Measurements from ENCODE around the gene FNBP1. TPM values are rescaled to one million over a fixed set of nuclear protein-coding genes. Genes with fewer than 3 reads are reported as not detected.
"Not testable (repeated sequence)": the region's sequence is repeated elsewhere in the genome, so short reads cannot be mapped to it uniquely, and the experiment has no call there.

The FNBP1 gene
- total RNA-seq, 1 donor from 2014 or later = 12.1 TPM

GRCh38 chr9:129996161-129996830, 46.7 kb downstream of the FNBP1 start:
- no peak for TF ChIP-seq CTCF (IDR thresholded peaks at IDR 0.05; ENCODE audit: insufficient read depth, low read length, poor library complexity, severe bottlenecking)
- Histone ChIP-seq H3K27me3 (ENCODE audit: control insufficient read depth, insufficient read depth, low read length) (no peaks in the 10 kb centered on the region), H3K36me3 (ENCODE audit: control insufficient read depth, insufficient read depth, low read length) (no peaks in the 10 kb centered on the region), H3K4me3 (ENCODE audit: low read depth, low read length) (no peak overlapping the region)
- DNase-seq (ENCODE audit: low read depth) = no peak

GRCh38 chr9:129995409-129996160, 47.4 kb downstream of the FNBP1 start:
- no peak for DNase-seq (ENCODE audit: low read depth)
- no peak for TF ChIP-seq CTCF (IDR thresholded peaks at IDR 0.05; ENCODE audit: insufficient read depth, low read length, poor library complexity, severe bottlenecking)
- H3K27me3 ChIP-seq (ENCODE audit: control insufficient read depth, insufficient read depth, low read length) = no peaks in the 10 kb centered on the region
- H3K4me3 ChIP-seq (ENCODE audit: low read depth, low read length) = no peak overlapping the region
- no peaks in the 10 kb centered on the region for H3K36me3 ChIP-seq (ENCODE audit: control insufficient read depth, insufficient read depth, low read length)

- no peak for TF ChIP-seq CTCF (IDR thresholded peaks at IDR 0.05; ENCODE audit: insufficient read depth, low read length, poor library complexity, severe bottlenecking)
- Histone ChIP-seq H3K27me3 (ENCODE audit: control insufficient read depth, insufficient read depth, low read length) (no peaks in the 10 kb centered on the region), H3K36me3 (ENCODE audit: control insufficient read depth, insufficient read depth, low read length) (no peaks in the 10 kb centered on the region), H3K4me3 (ENCODE audit: low read depth, low read length) (no peak overlapping the region)
- no peak for DNase-seq (ENCODE audit: low read depth)
These were observed 48.1 kb downstream of the FNBP1 start for GRCh38 chr9:129994882-129995281.

- not testable (repeated sequence) for H3K36me3 ChIP-seq (ENCODE audit: control insufficient read depth, insufficient read depth, low read length); H3K27me3 ChIP-seq (ENCODE audit: control insufficient read depth, insufficient read depth, low read length); H3K4me3 ChIP-seq (ENCODE audit: low read depth, low read length); DNase-seq (ENCODE audit: low read depth)
These were observed 51.9 kb downstream of the FNBP1 start for GRCh38 chr9:129991139-129991538.

DNA sequence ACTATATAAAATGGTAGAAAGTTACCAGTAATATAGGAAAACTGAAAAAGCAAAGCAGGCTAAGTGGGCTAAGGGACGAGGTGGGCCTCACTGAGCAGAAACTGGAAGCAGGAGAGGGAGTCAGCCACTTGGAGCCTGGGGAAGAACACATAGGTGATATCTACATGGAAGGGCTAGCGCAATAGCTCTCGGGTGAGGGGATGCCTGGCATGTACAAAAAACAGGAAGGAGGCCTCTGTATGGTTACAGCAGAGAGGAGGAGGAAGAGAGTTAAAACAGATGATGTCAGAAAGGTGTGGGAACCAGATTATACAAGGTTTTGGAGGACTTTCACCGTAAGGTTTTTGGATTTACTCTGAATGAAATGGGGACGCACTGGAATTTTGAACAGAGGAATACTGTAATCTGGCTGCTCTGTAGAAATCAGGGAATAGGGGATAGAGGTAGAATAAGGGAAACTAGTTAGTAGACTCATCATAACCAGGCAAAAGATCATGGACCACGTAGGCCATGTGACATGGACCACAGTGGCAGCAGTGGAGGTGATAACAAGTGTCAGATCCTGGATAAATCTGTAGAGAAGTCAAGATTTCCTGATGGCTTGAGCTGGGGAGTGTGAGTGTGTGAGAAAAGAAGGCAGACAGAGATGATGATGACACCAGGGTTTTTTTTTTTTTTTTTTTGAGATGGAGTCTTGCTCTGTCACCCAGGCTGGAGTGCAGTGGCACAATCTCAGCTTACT, 52.5 kb downstream of the FNBP1 start:
- DNase-seq (ENCODE audit: low read depth) = no peak
- H3K36me3 ChIP-seq (ENCODE audit: control insufficient read depth, insufficient read depth, low read length) = no peaks in the 10 kb centered on the region
- no peaks in the 10 kb centered on the region for H3K27me3 ChIP-seq (ENCODE audit: control insufficient read depth, insufficient read depth, low read length)
- no peak overlapping the region for H3K4me3 ChIP-seq (ENCODE audit: low read depth, low read length)
- TF ChIP-seq CTCF (IDR thresholded peaks at IDR 0.05; ENCODE audit: insufficient read depth, low read length, poor library complexity, severe bottlenecking) = no peak

DNA sequence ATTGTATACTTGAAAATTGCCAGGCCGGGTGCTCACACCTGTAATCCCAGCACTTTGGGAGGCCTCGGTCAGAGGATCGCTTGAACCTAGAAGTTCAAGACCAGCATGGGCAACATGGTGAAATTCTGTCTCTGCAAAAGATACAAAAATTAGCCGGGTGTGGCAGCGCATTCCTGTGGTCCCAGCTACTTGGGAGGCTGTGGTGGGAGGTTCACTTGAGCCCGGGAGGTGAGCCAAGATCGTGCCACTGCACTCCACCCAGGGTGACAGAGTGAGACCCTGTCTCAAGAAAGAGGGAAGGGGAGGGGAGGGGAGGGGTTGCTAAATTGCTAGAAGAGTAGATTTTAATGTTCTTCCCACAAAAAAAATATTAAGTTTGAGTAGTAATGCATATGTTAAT, 53.2 kb downstream of the FNBP1 start:
- TF ChIP-seq CTCF (IDR thresholded peaks at IDR 0.05; ENCODE audit: insufficient read depth, low read length, poor library complexity, severe bottlenecking) = no peak
- no peaks in the 10 kb centered on the region for H3K36me3 ChIP-seq (ENCODE audit: control insufficient read depth, insufficient read depth, low read length)
- no peaks in the 10 kb centered on the region for H3K27me3 ChIP-seq (ENCODE audit: control insufficient read depth, insufficient read depth, low read length)
- DNase-seq (ENCODE audit: low read depth) = peak; percentile 29
- no peak overlapping the region for H3K4me3 ChIP-seq (ENCODE audit: low read depth, low read length)
